D341Med (cell line): ENCODE results near the gene TNFRSF21.
"Not testable (repeated sequence)": the region's sequence is repeated elsewhere in the genome, so short reads cannot be mapped to it uniquely, and the experiment has no call there.

Source experiments
- DNase-seq: peaks from one replicate; pipeline ENCODE4 v3.0.0; 2012; ENCODE audit warnings: low spot score

TNFRSF21 gene

GRCh38 chr6:47323321-47323720, 13.6 kb upstream of the TNFRSF21 start:
- no peak for DNase-seq

GRCh38 chr6:47321577-47321976, 11.9 kb upstream of the TNFRSF21 start:
- DNase-seq: no peak

- DNase-seq: no peak
Observed at GRCh38 chr6:47319867-47320266, 10.2 kb upstream of the TNFRSF21 start.

- DNase-seq: no peak
Observed at GRCh38 chr6:47319382-47319781, 9.7 kb upstream of the TNFRSF21 start.

GRCh38 chr6:47318236-47318989, 8.7 kb upstream of the TNFRSF21 start:
- DNase-seq: no peak

- DNase-seq: not testable (repeated sequence)
Observed at GRCh38 chr6:47315181-47315580, 5.5 kb upstream of the TNFRSF21 start.

GRCh38 chr6:47310131-47310480, 401 bp upstream of the TNFRSF21 start:
- DNase-seq: no peak

GRCh38 chr6:47308552-47309290, 984 bp downstream of the TNFRSF21 start:
- peak; percentile 73 for DNase-seq

- DNase-seq: no peak
Observed at GRCh38 chr6:47308198-47308517, 1.5 kb downstream of the TNFRSF21 start.

GRCh38 chr6:47307362-47308197, 2.1 kb downstream of the TNFRSF21 start:
- no peak for DNase-seq

- DNase-seq: no peak
Observed at GRCh38 chr6:47306887-47307286, 2.8 kb downstream of the TNFRSF21 start.

GRCh38 chr6:47303861-47304260, 5.8 kb downstream of the TNFRSF21 start:
- DNase-seq: no peak

GRCh38 chr6:47303342-47303741, 6.4 kb downstream of the TNFRSF21 start:
- DNase-seq: no peak

- no peak for DNase-seq
Observed at GRCh38 chr6:47302043-47302442, 7.7 kb downstream of the TNFRSF21 start.

GRCh38 chr6:47301441-47301840, 8.3 kb downstream of the TNFRSF21 start:
- DNase-seq: no peak

- no peak for DNase-seq
Observed at GRCh38 chr6:47300417-47300816, 9.3 kb downstream of the TNFRSF21 start.

- DNase-seq: no peak
Observed at GRCh38 chr6:47299965-47300364, 9.7 kb downstream of the TNFRSF21 start.

- no peak for DNase-seq
Observed at GRCh38 chr6:47298475-47298874, 11.2 kb downstream of the TNFRSF21 start.

- DNase-seq: no peak
Observed at GRCh38 chr6:47294990-47295389, 14.7 kb downstream of the TNFRSF21 start.

GRCh38 chr6:47292944-47293343, 16.8 kb downstream of the TNFRSF21 start:
- DNase-seq: no peak

- DNase-seq: no peak
Observed at GRCh38 chr6:47292027-47292426, 17.7 kb downstream of the TNFRSF21 start.

GRCh38 chr6:47290124-47290834, 19.4 kb downstream of the TNFRSF21 start:
- DNase-seq: no peak
